GM19240 (cell line): Measurements from ENCODE around the gene SGMS1.
"Not testable (repeated sequence)": the region's sequence is repeated elsewhere in the genome, so short reads cannot be mapped to it uniquely, and the experiment has no call there.

Experiments
- DNase-seq: peaks from one replicate; pipeline ENCODE4 v3.0.0; 2011; ENCODE audit warnings: low spot score; ENCODE audit not compliant: insufficient read length

The SGMS1 gene

DNA sequence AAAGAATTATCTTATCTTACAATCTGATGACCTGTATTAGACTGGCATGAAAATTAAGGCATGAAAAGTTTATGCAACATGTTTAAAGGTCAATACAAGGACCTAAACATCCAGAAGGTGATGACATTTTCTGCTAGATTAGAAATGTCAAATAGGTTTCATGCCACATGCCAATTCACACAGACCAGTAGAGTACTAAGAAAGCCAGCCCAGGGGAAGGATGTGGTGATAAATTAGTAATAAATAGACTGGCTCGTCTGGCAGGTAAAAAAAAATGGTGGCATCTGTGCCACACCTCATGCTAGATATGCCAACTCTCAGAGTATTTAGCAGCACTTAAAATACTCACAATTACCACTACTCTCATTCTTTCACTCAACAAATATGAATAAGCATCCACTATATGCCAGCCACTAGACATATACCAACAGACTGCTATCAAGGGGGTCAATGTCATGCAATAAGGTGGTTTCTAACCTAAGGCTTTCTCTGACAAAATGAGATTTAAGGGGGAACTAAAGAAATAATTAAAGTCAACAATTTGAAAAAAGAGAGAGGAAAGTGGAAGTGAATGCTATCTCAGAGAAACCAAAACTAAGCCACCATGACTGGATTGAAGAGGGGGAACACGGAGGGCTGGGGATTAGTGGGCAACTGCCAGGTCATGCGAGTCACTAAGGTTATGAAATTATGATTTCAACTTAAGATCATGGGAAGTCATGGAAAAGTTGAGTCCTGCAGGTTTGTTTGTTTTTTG lies 83.5 kb downstream of the SGMS1 start:
- no peak for DNase-seq

DNA sequence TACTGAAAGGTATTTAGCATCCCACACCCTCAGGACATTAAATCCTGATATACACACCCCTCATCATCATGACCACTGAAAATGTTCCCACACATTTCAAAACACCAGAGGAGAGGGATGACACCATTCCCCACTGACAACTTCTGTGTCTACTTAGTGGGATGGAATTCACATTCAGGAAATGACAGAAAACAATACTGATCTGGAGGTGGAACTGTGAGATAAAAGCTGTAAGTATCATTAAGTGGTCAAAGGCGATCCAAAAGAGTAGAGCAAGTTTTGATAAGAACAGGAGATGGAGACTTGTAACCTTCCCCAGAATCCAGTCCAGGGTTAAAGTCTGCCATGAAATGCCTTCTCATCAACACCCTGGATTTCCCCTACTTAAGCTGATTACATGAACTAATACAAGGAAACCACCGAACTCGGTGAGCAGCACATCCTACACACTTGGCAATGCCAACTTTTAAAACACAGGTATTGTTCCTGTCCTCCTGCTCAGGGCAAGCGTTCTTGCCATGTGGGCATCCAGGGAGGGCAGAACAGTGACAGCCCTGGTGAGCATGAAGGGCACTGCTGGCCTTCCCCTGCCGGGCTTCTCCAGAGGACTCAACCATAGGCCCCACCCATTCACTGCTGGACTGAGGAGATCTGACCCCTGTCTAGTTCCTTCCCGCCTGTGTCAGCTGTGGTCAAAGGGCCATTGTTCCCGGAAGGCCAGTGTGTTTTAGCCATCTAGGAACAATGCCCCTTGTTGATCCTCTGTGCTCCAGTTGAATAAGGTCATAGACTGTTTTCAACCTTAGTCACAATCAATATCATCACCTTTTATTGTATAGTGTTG lies 85.0 kb downstream of the SGMS1 start:
- no peak for DNase-seq

DNA sequence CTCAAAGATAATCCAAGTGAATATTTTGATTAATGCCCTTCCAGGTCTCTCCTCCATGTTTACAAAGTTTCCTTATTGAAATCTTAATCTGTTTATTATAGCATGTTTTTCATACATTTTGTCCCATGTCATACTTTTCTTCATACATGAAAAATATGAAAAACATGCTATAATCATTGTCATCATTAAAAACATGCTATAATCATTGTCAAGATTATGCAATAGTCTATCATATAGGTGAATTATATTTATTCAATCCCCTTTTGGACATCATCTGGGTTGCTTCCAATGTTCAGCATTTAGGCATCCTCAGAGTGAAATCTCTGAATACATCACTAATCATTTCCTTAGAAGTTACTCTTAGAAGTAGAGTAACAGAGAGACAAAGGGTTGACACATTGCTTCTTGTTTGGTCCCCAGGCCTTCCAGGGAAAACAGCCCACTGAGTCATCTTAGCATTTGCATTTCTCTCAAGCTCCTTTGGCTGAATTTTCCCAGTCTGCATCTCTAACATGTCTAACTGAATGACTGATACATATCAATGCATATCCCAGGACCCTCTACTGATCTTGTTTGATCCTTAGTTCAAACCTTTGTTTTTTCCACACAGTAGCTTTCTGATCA lies 87.0 kb downstream of the SGMS1 start:
- DNase-seq: no peak

GRCh38 chr10:50534748-50535376 lies 88.9 kb downstream of the SGMS1 start:
- DNase-seq: not testable (repeated sequence)

DNA sequence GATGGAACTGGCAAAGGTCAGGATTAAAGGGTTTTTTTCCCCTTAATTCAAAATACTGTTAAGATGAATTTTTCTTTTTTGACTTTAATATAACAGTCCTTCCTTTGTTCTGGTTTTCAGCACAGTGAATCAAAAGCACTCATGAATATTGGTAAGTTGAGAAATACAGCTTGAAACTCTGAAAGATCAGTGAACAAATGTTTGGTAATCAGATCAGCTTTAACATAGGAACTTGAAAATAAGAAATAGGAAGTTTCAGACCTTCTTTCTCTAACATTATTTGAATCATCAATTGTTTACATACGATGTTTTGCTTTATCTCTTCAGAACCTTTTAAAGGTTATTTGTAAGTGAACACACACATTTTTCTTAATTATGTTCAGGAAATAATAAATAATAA lies 90.5 kb downstream of the SGMS1 start:
- no peak for DNase-seq

GRCh38 chr10:50531388-50532077 lies 92.2 kb downstream of the SGMS1 start:
- DNase-seq: no peak

DNA sequence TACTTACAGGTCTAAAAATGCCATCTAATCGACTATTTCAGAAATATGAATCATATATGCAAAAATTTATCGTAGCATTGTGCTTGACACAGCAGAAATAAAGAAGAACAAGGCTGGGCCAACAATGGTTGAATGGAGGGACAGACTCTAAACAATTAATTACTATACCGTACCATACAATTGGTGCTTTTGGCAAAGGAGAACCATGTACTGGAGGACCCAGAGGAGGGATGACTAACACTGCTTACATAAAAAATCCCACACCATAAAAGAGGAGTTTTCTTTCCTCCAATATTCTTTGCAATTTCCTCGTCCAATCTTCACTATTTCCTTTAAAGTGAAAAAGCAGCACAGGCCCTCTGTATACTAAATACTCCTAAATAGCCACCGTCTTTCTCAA lies 94.1 kb downstream of the SGMS1 start:
- no peak for DNase-seq

- DNase-seq: no peak
Measured at GRCh38 chr10:50528206-50528605, 95.5 kb downstream of the SGMS1 start.

- no peak for DNase-seq
Measured at GRCh38 chr10:50527442-50528043, 96.2 kb downstream of the SGMS1 start.

GRCh38 chr10:50526185-50526584 lies 97.6 kb downstream of the SGMS1 start:
- DNase-seq: no peak

DNA sequence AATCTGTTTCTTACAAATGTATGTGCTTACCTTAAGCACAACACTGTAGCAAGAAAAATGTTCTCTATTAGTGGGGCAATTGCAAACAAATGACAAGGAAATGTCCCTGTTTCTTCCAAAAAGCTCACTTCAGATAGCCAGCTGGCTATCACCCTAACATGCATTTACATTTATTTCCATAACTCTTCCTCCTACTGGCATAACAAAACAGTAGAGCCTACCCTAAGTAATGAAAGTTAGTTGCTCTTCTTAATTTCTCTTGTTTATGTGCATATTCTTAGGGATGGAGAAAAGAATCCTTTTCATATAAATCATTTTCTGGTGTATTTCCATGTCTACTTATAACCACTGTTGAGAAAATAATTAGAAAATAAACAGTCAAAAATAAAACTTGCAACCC lies 100.4 kb downstream of the SGMS1 start:
- no peak for DNase-seq

DNA sequence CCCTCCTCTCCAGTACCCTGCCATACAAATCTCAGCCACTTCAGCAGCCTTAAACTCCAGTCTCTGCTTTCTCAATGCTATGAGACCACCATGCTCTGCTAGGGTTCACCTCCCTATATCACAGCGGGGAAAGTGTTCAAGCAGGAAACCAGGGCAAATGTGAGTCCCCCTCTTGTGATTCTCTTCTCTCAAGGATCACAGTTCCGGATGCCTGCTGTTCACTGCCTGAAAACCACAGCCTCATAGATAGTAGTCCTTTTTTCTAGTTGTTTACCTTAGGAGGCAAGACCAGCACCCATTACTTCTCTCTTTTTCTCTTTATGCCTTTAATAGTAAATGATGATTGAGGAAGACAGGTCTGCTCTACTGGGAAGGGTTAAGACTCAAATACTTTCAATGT lies 100.8 kb downstream of the SGMS1 start:
- no peak for DNase-seq

GRCh38 chr10:50520115-50520514 lies 103.6 kb downstream of the SGMS1 start:
- no peak for DNase-seq

DNA sequence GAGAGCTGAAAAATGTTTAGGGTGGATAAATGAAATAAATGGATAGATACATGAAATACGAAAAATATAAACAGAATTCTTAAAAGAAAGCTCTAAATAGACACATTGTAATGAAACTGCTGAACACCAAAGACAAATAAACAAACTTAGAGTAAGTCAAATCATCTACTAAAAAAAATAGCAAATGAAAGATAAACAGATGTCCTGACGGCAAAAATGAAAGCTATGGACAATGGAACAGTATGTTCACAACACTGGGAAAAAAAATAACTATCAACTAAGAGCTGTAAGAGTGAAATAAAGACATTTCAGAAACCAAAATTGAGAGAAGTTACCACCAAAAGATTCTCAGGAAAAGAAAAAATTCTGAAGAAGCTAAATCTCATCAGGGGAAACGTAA lies 106.1 kb downstream of the SGMS1 start:
- DNase-seq: no peak

DNA sequence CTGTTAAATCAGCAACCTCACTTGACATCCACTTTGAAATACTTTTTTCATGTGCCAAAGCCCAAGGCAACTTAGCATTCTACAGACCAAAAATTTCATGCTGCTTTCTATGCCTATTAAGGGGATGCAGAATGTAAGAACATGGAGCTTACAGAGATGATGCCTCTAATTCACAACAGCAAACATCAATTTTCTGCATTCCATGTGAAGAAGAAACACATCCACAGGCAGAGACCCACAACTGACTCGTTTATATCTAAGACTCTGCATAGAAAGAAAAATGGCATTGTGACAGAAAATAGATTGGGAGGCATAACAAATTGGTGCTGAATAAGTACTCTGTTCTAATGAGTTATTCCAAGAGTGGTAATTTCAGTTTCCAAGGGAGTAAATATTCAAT lies 107.6 kb downstream of the SGMS1 start:
- DNase-seq: no peak

DNA sequence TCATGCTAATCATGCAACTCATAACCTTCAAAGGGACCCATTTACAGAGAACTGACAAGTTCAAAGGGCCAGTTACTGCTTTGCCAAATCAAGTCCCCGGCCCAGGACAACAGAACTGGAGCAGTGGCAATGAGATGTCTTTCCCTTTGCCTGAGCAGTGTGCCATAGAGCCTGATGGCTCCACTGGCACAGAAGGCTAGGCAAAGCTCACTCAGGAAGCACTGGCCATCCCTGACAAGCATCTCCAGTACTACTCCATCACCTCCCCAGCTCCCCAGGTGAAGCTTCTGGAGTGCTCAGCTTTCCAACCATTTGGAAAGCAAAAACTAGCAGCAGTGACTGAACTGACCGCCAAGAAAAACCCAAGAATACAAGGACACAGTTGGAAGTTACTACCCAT lies 108.3 kb downstream of the SGMS1 start:
- no peak for DNase-seq

DNA sequence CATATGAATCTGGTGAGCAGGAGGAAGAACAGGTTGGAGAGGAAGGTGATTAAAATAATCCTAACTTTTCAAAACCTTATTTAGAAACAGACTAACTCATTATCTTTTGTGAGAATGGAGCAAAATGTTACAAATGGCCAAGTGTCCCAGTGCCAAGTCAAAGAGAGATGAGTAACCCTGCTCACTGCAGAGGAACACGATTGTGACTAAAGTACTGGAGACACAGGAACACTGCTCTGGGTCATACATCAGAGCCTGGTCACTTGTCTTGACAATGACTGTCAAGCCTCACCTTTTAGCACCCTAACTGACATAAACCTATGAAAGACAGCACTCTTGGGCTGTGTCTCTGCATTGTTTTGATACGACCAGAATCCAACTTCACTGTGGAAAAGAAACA lies 108.8 kb downstream of the SGMS1 start:
- DNase-seq: no peak

- DNase-seq: no peak
Measured at GRCh38 chr10:50513956-50514355, 109.8 kb downstream of the SGMS1 start.

- DNase-seq: no peak
Measured at GRCh38 chr10:50512743-50513416, 110.9 kb downstream of the SGMS1 start.

GRCh38 chr10:50512214-50512595 lies 111.6 kb downstream of the SGMS1 start:
- DNase-seq: no peak
